HG03095 (cell line): ENCODE measurements around the gene LONRF2.
"Not testable (repeated sequence)": the region's sequence is repeated elsewhere in the genome, so short reads cannot be mapped to it uniquely, and the experiment has no call there.

Source experiments
- ATAC-seq: cut with Tn5 transposase; IDR thresholded peaks from one replicate; pipeline ENCODE4 v1.9.1; 2021; ENCODE audit warnings: moderate library complexity; ENCODE audit not compliant: unreplicated experiment

Gene LONRF2

DNA sequence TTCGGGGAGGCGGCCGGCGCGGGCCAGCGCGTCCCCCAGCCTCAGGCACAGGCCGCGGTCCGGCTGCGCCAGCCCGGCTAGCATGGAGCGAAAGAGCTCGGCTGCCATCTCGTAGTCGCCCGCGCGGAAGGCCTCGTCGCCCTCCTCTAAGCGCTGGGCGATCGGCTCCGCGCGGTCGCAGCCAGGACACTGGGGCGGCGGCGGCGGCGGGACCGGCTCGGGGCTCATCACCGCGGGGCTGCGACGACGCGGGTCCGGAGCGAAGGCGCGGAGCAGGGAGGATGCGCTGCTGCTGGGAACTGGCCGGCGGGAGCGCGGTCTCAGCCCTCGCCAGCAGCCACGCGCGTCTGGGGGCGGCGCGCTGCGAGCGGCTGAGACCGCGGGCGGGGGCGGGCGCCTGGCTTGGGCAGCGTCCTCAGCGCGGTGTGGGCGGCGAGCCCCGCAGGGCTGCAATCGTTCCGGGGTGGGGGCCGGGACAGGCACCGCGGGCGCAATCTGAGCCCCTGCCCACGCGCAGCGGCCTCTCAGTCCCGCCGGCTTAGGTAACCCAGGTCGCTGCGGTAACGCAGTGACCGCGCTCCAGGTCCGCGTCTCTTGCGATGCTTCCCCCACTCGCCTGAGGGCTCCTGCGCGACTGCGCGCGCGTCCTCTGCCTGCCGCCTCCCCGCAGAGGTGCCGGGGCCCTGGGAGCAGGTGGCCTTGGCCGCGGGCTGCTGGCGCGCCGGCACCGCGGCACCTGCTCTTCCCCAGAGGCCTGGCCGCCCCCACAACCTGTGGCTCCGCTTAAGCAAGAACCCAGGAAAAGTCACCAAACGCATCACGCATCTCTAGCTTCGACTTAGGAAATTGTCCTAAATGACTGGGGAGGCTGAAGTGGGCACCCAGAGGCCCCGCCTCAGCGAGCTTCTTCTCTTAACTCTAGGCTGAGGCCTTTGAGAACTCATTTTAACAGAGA is at the start of gene LONRF2:
Gene LONRF2 (minus strand): TSS at position 636 of the 955 bp plus-strand sequence. CDS start 408 bp downstream, at position 228.
- ATAC-seq = no peak

DNA sequence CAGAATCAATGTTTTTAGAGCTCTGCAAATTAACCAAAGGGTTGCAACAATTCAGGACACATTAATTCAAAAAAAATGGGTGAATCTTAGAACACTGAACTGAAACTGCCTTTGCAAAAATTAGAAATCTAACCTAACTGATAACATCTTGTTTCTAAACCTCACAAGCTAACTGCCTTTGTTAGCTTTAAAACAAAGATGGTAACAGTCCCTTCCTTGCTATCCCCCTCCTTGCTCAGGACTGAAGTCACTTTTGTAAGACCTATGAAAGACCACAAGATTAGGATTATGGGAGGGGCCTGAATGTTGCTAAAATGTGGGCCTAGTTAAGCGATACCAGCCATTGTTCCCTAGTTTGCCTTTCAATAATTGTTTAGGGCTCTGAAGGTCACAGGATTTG is 44.9 kb upstream of the LONRF2 start:
- no peak for ATAC-seq

DNA sequence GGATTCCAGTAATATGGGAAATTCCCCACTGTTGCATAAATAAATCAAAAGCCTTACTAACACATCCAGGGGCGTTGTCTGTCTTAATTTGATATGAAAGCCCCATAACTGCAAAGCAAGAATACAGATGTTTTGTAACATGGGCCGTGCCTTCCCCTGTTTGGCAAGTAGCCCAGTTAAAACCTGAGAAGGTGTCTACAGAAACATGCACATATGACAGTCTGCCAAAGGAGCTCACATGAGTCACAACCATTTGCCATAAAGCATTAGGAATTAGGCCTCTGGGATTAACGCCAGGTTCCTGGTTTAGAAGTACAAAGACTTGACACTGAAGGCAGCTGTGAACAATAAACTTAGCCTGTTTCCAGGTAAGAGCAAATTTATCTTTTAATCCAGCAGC is 43.1 kb upstream of the LONRF2 start:
- ATAC-seq = no peak

DNA sequence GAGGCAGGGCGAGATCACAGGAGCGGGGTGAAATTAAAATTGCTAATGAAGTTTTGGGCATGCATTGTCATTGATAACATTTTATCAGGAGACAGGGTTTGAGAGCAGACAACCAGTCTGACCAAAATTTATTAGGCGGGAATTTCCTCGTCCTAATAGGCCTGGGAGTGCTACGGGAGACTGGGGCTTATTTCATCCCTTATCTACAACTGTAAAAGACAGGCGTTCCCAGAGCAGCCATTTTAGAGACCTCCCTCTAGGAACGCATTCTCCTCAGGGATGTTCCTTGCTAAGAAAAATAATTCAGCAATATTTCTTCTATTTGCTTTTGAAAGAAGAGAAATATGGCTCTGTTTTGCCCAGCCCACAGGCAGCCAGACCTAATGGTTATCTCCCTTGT is 40.0 kb upstream of the LONRF2 start:
- not testable (repeated sequence) for ATAC-seq

DNA sequence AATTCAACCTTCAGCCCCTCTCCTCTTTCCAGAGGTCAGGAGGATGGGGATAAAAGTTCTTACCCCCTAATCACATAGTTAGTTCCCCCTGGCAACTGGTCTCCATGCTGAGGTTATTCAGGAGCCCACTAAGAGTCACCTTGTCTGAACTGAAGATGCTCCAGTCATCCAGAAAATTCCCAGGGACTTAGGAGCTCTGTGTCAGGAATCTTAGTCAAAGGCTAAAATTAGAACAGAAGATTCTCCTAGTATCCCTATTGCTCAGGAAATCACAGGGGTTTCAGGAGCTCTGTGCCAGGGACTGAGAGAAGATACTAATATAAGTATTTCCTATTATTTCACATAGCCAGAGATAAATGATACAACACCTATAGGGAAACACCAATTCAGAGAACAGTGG is 37.3 kb upstream of the LONRF2 start:
- ATAC-seq = no peak

DNA sequence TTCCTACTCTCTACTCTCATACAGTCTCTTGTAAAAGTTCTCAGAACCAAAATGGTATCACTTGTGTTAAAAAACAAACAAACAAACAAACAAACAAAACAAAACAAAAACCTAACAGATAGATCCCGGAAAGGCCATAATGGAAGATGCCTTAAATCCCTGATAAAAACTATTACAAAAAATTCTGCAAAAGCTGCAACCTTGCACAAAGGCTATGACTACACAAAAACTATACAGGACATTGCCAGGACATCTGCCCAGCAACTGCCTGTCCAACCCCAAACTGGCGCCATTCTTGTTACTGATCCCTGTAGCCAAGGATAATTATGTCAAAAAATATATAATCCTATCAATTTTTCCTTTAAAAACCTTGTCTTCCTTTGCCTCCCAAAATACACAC is 36.3 kb upstream of the LONRF2 start:
- ATAC-seq = no peak

DNA sequence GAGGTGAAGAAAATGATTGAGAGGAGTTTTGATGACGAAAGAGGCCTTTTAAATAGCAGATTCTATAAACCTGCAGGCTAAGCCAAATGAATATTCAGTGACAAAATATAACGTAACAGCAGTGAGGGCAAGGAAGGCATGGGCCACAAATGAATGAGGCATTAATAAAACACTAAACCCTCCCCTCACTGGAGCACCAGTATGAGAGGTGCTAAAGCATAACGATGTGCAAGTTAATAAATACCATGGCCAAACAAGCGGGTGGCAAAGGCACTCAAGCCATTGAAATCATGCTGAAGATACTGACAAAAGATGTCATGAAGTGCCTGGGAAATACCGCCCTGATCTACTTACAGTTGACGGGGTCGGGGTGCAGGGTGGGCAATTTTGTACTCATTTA is 30.2 kb upstream of the LONRF2 start:
- no peak for ATAC-seq

DNA sequence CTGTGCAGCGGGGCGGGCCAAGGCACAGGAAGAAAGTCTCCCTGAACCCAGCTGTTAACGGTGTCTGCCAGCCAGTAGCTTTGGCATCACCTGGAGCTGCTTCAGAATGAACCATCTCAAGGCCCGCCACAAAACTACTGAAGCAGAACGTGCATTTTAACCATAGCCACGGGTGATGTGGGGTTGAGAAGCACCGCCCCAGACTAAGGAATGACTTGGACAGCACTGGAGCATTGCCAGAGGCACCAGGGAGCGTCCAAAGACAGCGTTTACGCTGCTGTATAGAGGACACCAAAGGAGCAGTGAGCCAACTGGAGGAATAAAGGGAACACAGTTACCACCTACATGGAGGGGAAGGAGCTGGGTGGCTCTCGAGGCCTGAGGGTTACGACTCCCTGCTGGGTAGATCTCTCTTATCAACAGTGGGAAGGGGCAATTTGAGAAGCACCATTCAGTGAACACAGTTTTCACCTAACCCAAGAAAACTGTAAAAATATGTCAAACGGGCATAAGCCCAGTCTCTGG is 28.4 kb upstream of the LONRF2 start:
- ATAC-seq = no peak

DNA sequence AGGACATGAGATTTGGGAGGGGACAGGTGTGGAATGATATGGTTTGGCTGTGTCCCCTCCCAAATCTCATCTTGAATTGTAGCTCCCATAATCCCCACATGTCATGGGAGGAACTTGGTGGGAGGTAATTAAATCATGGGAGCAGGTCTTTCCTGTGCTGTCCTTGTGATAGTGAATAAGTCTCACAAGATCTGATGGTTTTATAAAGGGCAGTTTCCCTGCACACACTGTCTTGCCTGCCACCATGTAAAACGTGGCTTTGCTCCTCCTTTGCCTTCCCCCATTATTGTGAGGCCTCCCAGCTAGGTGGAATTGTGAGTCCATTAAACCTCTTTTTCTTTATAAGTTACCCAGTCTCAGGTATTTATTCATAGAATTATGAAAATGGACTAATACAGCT is 22.8 kb upstream of the LONRF2 start:
- not testable (repeated sequence) for ATAC-seq

DNA sequence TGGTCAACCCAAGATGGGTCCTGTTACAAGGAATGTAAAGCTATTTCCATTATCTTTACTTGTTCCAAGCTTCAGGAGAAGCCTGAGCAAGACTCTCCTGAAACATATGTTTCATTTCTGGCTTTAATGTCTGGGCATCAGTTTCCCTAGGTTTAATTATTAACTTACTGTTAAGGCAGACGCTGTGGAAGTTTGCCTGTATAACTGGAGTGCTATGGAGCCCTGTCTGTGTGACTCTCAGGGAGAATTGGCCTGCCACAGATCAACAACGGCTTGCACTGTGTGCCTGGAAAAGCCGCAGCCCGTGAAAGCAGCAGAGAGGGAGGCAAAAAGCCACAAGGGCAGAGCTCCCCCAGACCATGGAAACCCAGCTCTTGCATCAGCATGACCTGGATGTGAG is 22.1 kb upstream of the LONRF2 start:
- ATAC-seq = no peak

DNA sequence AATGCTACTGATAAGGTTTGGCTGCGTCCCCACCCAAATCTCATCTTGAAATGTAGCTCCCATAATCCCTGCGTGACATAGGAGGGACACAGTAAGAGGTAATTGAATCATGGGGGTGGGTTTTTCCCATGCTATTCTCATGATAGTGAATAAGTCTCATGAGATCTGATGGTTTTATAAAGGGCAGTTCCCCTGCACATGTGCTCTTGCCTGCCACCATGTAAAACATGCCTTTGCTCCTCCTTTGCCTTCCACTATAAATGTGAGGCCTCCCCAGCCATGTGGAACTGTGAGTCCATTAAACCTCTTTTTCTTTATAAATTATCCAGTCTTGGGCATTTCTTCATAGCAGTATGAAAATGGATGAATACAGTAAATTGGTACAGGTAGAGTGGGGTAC is 20.2 kb upstream of the LONRF2 start:
- not testable (repeated sequence) for ATAC-seq

DNA sequence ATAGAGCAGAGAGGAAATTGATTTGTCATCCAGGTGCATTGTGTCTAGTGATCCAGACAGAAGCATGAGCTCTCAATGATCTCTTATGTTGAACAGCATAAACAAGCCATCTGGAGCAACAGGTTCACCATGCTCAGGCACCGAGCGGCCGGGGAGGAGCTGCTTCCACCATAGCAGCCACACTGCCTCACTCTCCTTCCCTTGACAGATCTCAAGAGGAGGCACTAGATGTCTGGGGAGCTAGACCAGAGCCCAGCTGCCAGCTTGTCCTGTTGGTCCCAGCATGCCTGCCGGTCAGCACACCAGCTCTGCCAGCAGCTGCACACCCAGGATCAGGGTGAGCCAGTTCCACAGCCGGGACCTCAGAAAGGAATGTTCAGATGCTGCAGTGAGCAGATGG is 17.5 kb upstream of the LONRF2 start:
- ATAC-seq = no peak

DNA sequence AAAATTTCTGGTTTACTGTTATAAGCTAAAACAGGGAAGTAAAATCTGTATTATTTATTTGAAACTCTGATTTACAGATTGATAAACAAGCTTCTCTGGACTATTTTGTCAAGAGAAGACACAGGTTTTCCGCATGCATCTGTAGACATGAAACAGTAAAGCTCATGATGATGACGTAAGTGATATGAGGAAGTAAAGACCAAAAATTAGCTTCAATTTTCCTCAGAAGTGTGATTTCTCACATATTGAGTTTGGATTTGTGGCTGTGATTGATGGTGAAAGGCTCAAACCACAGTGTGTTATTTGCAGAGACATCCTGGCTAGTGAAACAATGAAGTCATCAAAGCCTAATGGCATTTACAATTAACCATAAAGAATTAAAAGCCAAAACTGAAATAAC is 12.6 kb upstream of the LONRF2 start:
- no peak for ATAC-seq

DNA sequence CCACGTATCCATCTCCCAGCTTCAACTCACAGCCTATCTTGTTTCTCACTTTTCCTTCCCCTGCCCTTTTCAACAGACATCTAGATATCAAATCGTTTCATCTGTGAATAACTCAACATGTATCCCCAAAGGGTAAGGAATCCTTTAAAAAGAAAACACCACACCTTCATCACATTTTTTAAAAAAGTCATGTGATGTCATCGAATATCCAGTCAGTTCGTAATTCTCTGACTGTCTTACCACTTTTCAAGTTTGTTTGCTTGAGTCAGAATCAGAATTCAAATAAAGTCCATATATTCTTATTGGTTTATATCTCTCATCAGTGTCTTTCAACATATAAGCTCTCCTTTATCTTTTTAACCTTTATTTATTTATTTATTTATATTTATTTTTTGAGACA is 5.4 kb upstream of the LONRF2 start:
- no peak for ATAC-seq

DNA sequence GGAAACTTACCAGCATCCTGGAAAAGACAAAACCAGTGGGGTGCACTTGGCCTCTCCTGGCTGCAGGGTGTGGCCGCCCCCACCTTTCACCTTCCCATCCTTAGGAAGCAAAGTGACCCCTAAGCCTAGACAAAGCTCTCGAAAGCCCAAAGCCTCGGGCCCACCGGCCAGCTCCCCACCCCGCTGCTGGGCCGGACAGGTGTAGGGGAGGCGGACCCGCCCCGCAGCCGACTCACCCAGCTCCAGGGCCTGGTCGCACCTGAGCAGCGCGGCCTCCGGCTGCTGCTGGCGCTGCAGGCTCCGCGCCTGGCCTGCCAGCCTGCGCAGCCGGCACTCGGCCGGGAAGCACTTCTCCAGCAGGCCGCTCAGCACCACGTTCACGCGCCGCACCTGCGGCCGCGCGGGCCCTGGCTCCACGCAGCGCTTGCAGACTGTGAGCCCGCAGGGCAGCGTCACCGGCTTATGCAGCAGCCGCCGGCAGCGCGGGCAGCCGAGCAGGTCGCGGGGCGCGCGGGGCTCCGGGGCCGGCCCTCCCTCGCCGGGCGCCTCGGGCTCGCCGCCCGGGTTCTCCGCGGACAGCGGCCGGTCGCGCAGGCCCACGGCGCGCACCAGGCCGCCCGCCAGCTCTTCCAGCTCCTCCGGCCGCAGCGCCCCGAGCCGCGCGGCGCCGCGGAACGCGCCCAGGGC is 979 bp downstream of the LONRF2 start:
- no peak for ATAC-seq

DNA sequence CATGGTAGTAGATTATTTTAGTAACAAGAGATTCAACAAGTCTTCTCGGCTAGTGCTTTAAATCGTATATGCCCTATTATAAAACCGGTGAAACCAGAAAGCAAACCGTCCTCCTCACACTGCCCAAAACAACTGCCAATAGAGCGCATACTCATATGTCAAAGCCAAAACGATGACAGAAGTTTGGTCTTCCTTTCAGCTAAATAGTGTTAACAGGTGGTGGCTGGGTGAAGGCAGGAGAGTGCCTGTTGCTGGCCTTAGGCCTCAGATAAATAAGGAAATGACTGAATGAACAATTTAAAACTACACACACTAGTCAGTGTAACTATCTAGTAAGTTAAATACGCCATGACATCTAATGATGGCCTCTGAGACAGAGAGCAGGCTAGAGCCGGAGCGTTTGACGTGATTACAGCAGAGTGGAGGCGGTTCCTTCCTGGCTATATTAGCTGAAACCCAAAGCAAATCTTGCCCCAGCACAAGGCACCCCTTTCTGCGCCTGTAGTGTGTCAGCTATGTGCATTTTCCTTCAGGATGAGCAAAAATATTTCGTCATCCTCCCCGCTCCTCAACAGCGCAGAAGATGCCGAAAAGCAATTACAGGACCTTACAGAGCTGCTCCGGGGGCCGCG is 1.6 kb downstream of the LONRF2 start:
- ATAC-seq = no peak

DNA sequence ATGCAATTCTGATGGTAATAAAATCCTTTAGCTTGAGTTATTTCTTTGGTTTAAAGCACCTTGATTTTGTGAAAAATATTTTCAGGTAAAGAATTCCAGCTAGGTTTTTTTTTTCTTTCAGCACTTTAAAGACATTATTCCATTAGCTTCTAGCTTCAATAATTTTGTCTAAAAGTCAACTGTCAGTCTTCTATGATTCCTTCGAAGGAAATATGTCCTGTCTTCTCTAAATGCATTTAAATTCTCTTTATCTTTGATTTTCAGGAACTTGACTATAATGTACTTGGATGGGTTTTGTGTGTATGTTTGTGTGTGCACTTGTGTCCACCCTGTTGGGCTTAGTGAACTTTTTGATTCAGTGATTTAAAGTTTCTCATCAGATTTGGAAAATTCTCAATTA is 4.7 kb downstream of the LONRF2 start:
- ATAC-seq = no peak

DNA sequence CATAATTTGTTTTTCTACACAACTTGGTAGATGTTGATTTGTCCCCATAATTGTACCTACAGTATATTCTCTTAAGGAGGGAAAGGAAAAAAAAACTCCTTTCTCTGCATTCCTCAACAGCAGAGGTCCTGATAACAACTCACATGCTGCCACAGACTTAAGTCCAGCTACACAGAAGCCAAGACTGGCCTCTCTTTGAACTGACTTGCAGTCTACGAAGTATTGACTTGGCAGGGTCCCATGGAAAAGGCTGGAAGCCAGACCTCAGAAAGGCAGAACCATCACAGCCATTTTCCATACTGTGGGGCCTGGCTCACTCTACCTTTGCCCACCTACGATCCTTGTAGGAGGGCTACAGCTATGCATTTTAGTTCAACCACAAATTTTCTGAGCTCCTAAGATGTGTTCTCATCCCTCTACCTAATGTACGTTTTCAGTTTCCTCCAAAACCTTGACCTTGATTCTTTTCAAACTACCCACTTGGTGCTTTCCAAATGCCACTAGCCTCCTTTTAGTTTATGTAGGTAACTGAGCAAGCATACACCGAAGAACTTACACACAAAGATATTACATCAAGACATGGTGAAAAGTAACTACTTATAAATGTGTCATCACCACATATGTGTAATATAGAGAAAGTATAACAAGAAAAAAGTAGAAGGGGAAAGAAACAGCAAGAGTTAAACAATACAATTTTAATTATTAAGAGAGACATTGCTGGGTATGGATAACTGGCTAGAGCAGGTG is 12.2 kb downstream of the LONRF2 start:
- no peak for ATAC-seq

DNA sequence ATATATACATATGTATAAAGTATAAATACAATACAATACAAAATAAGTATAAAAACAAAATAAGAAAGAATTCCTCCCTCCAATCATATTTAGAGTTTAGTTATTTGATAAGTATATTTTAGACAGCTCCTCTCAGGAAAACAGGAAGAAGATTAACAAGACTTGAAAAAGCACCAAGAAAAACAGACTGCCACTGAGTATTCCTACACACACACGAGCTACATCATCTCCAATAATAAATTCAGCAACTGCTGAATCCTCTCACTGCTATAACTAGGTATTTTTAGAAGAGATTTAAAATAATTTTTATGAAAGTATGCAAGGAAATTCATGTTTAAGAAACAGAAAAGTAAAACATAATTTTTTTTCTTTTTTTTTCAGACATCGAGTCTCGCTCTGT is 13.0 kb downstream of the LONRF2 start:
- no peak for ATAC-seq

DNA sequence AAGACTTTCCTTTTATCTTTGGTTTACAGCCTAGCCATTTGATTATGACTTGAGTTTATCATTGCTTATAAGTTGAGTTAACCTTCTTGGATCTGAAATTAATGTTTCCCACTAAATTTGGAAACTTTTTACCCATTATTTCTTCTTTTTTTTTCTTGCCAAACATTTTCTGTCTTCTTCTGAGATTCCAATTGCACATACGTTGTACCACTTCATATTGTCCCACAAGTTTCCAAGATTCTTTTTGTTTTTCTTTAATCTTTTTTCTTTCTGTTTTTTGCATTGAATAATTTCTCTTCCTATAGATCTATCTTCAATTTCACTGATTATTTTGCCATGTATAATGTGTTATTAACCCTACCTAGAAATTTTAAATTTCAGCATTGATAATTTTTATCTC is 18.6 kb downstream of the LONRF2 start:
- no peak for ATAC-seq

DNA sequence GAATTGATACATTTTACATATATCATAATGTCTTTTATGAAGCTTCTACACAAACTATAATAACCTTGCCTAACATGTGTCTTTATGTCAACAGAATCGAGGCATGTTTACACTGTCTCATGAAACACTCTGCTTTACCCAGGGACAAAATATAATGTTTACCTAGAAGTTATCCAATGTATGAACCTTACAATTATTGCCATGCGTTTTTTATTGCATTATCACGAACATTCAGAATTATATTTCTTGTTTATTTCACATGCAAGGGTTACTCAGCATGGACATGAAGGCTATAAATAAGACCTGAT is 19.8 kb downstream of the LONRF2 start:
- no peak for ATAC-seq
